ENCODE results near the gene FAF1. TPM values are rescaled to one million over a fixed set of nuclear protein-coding genes. Genes with fewer than 3 reads are reported as not detected.

FAF1 gene
- total RNA-seq, 2 donors from 2014 or later = 60.3 to 66.7 TPM

DNA sequence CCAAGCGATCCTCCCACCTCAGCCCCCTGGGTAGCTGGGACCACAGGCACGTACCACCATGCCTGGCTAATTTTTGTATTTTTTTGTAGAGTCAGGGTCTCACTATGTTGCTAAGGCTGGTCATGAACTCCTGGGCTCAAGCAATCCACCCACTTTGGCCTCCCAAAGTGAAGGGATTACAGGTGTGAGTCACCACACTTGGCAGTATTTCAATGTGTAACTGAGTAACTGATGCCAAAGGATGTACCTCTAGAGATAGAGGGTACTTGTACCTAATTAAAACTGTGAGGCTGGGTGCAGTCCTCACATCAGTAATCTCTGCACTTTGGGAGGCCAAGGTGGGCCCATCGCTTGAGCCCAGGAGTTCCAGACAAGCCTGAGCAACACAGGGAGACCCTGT is 278.1 kb downstream of the FAF1 start:
- DNase-seq = no peak

DNA sequence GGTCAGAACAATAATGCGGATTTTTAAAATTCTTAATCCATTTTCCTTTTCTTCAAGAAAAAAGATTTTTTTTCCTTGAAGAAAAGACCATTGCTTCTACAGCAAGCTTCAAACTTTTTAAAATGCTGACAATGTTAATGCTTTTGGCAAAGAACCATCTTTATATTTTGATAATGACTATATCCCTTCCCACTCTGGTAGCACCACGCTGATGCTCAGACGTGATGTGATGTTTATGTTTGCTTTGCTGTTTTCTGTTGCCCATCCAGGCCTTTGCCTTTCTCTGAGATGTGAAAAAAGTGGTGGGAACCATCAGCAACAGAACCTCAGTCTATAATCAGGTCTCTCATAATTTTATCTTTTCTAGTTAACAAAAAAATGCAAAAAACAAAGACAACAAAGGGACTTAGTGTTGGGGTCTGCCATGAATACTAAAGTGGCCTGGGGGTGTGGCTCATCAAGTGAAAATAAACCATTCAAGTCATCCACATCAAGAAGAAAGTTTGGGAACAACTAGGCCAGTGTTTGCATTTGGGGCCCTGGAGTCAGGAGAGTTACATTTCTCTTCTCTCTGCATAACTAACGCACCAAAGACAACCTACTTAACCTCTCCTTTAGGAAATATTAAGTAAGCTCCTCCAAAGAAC is 292.2 kb downstream of the FAF1 start:
- no peak overlapping the region for H3K27ac ChIP-seq
- no peak for DNase-seq
- TF ChIP-seq, protein P1, sequence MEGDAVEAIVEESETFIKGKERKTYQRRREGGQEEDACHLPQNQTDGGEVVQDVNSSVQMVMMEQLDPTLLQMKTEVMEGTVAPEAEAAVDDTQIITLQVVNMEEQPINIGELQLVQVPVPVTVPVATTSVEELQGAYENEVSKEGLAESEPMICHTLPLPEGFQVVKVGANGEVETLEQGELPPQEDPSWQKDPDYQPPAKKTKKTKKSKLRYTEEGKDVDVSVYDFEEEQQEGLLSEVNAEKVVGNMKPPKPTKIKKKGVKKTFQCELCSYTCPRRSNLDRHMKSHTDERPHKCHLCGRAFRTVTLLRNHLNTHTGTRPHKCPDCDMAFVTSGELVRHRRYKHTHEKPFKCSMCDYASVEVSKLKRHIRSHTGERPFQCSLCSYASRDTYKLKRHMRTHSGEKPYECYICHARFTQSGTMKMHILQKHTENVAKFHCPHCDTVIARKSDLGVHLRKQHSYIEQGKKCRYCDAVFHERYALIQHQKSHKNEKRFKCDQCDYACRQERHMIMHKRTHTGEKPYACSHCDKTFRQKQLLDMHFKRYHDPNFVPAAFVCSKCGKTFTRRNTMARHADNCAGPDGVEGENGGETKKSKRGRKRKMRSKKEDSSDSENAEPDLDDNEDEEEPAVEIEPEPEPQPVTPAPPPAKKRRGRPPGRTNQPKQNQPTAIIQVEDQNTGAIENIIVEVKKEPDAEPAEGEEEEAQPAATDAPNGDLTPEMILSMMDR (IDR thresholded peaks at IDR 0.05) = no peak
- H3K9ac ChIP-seq (ENCODE audit: low read depth in 2 of 2, low read length in 2 of 2) = no peak overlapping the region
- no peaks in the 10 kb centered on the region for H3K9me3 ChIP-seq
- H3K27me3 ChIP-seq = no peaks in the 10 kb centered on the region
- no peaks in the 10 kb centered on the region for H3K36me3 ChIP-seq
- no peak overlapping the region for H3K4me3 ChIP-seq
- intact Hi-C loops (cut with DNase I) = no loop called here
- H3K4me1 ChIP-seq = no peaks in the 10 kb centered on the region

More for the DNA sequence above, 278.1 kb downstream of the FAF1 start:
- TF ChIP-seq, protein P1 (IDR thresholded peaks at IDR 0.05) = no peak
- no peak overlapping the region for H3K9ac ChIP-seq (ENCODE audit: low read depth in 2 of 2, low read length in 2 of 2)
- intact Hi-C loops (cut with DNase I) = no loop called here
- no peak overlapping the region for H3K27ac ChIP-seq
- no peaks in the 10 kb centered on the region for H3K27me3 ChIP-seq
- H3K4me3 ChIP-seq = no peak overlapping the region
- no peaks in the 10 kb centered on the region for H3K36me3 ChIP-seq
- no peaks in the 10 kb centered on the region for H3K9me3 ChIP-seq
- no peaks in the 10 kb centered on the region for H3K4me1 ChIP-seq

DNA sequence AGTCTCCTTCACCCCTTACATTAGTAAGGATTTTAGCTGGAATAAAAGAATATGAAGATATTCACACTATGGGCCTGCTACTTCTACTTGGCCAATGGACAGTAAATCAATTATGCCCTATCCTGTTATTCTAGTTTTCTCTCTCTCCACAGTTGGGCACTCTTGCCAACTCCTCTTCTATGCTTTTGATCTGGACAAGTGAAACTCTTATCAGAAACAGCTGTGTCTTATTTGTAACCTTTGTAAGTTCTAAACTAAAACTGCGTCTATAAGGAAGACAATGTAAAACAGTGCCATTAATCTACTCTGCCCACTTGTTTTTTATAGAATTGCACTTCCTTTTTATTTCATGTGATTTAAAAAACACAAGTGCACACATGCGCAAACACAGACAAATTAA is 292.8 kb downstream of the FAF1 start:
- H3K9ac ChIP-seq (ENCODE audit: low read depth in 2 of 2, low read length in 2 of 2) = no peak overlapping the region
- no peak for DNase-seq
- no peaks in the 10 kb centered on the region for H3K36me3 ChIP-seq
- H3K27me3 ChIP-seq = no peaks in the 10 kb centered on the region
- H3K4me3 ChIP-seq = no peak overlapping the region
- H3K9me3 ChIP-seq = no peaks in the 10 kb centered on the region
- TF ChIP-seq, protein P1 (IDR thresholded peaks at IDR 0.05) = no peak
- no peaks in the 10 kb centered on the region for H3K4me1 ChIP-seq
- H3K27ac ChIP-seq = no peak overlapping the region
- intact Hi-C loops (cut with DNase I) = no loop called here

DNA sequence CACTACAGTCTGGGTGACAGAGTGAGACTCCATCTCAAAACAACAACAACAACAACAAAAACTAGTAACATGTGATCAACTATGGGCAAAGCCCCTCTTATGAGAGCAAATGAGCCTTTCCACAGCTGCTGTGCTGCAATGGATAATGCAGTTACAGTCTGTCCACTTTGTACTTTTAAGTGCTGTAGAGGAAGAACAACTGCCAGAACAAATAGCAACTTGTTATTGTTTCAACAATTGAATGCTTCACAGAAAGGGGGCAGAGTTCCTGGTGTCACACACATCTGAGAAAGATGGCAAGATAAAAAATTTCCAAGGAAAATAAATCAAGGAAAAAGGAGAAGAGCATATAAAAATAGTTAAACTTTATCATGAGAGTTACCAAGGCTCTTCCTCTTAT is 293.2 kb downstream of the FAF1 start:
- Histone ChIP-seq H3K27me3 (no peaks in the 10 kb centered on the region), H3K9me3 (no peaks in the 10 kb centered on the region), H3K36me3 (no peaks in the 10 kb centered on the region), H3K9ac (ENCODE audit: low read depth in 2 of 2, low read length in 2 of 2) (no peak overlapping the region), H3K4me3 (no peak overlapping the region), H3K4me1 (no peaks in the 10 kb centered on the region), H3K27ac (no peak overlapping the region)
- TF ChIP-seq, protein P1 (IDR thresholded peaks at IDR 0.05) = no peak
- no peak for DNase-seq
- intact Hi-C loops (cut with DNase I) = no loop called here

DNA sequence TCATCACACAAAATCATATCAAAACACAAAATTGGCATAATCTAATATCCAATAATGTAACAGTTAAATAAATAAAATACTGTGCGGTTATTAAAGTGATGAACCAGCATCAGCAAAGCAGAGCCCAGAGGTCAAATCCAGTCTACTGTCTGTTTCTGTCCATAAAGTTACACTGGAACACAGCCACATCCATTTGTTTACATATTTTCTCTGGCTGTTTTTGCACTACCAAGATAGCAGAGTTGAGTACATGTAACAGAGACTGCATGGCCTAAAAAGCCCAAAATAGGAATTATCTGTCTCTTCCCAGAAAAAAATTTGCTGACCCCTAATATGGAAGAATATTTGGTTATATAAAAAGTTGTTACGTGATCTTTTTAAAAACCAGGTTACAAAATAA is 294.7 kb downstream of the FAF1 start:
- intact Hi-C loops (cut with DNase I) = no loop called here
- H3K9ac ChIP-seq (ENCODE audit: low read depth in 2 of 2, low read length in 2 of 2) = no peak overlapping the region
- DNase-seq = no peak
- TF ChIP-seq, protein P1 (IDR thresholded peaks at IDR 0.05) = no peak
- H3K27ac ChIP-seq = no peak overlapping the region
- no peak overlapping the region for H3K4me3 ChIP-seq
- H3K36me3 ChIP-seq = no peaks in the 10 kb centered on the region
- no peaks in the 10 kb centered on the region for H3K27me3 ChIP-seq
- H3K4me1 ChIP-seq = no peaks in the 10 kb centered on the region
- no peaks in the 10 kb centered on the region for H3K9me3 ChIP-seq
